ENCODE results near the gene CCT7. TPM values are rescaled to one million over a fixed set of nuclear protein-coding genes. Genes with fewer than 3 reads are reported as not detected.

CCT7 gene
- polyA plus RNA-seq, 2 of the 4 experiments (the other 2 are of a cell fraction): 685 to 850 TPM

- peak overlapping the region; percentile 95 for H3K4me2 ChIP-seq
- H3K4me1 ChIP-seq: peaks cover 18% of the 10 kb centered on the region; the same call in 2 of the 3 replicates
- ChIA-PET POLR2A (interaction anchor here (1.5 kb wide), 1 partner anchor 11 kb away, joined by 3 read pairs; no protein-coding TSS in a partner anchor), CTCF (interaction anchor here (1.0 to 8.9 kb wide), 24 partner anchors 9 to 245 kb away, joined by 3 to 107 read pairs (median 9); partner anchors contain the start of genes CCT7 and PRADC1)
- DNase-seq (ENCODE audit: low read depth in 1 of 2, low spot score in 1 of 2): peak; percentile 41 to 65
- WGBS (ENCODE audit: missing lambda C conversion rate): 18% methylated on average over 34 of the region's 34 CpGs
- TF ChIP-seq, protein P1, sequence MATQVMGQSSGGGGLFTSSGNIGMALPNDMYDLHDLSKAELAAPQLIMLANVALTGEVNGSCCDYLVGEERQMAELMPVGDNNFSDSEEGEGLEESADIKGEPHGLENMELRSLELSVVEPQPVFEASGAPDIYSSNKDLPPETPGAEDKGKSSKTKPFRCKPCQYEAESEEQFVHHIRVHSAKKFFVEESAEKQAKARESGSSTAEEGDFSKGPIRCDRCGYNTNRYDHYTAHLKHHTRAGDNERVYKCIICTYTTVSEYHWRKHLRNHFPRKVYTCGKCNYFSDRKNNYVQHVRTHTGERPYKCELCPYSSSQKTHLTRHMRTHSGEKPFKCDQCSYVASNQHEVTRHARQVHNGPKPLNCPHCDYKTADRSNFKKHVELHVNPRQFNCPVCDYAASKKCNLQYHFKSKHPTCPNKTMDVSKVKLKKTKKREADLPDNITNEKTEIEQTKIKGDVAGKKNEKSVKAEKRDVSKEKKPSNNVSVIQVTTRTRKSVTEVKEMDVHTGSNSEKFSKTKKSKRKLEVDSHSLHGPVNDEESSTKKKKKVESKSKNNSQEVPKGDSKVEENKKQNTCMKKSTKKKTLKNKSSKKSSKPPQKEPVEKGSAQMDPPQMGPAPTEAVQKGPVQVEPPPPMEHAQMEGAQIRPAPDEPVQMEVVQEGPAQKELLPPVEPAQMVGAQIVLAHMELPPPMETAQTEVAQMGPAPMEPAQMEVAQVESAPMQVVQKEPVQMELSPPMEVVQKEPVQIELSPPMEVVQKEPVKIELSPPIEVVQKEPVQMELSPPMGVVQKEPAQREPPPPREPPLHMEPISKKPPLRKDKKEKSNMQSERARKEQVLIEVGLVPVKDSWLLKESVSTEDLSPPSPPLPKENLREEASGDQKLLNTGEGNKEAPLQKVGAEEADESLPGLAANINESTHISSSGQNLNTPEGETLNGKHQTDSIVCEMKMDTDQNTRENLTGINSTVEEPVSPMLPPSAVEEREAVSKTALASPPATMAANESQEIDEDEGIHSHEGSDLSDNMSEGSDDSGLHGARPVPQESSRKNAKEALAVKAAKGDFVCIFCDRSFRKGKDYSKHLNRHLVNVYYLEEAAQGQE (IDR thresholded peaks at IDR 0.05): peak; percentile 97
- TF ChIP-seq EHMT2 (IDR thresholded peaks at IDR 0.05; ENCODE audit: low read depth) (peak; percentile 82), CTCF (IDR thresholded peaks at IDR 0.05) (no peak)
- no peak overlapping the region for H3K27ac ChIP-seq
- H3K4me3 ChIP-seq: peak overlapping the region; percentile 58
- H3K9me3 ChIP-seq: peaks cover 5% of the 10 kb centered on the region; the same call in 2 of the 3 replicates
- no peak for FAIRE-seq
- peak; percentile 23 to 53; a peak in 5 of 6 replicates for ATAC-seq
Measured at GRCh38 chr2:73291093-73291460, 57.0 kb downstream of the CCT7 start.

GRCh38 chr2:73291461-73292315 lies 57.6 kb downstream of the CCT7 start:
- ChIA-PET POLR2A (no interaction called here), CTCF (interaction anchor here (0.6 to 8.9 kb wide), 16 partner anchors 8 to 314 kb away, joined by 3 to 107 read pairs (median 10); partner anchors contain the start of genes CCT7 and PRADC1)
- no peak overlapping the region for H3K27ac ChIP-seq
- H3K4me3 ChIP-seq: peak overlapping the region; percentile 58
- H3K4me1 ChIP-seq: peaks cover 18% of the 10 kb centered on the region; the same call in 2 of the 3 replicates
- 34% methylated on average over 69 of the region's 82 CpGs for WGBS (ENCODE audit: missing lambda C conversion rate)
- DNase-seq (ENCODE audit: low read depth in 1 of 2, low spot score in 1 of 2): peak; percentile 46 to 49
- peak overlapping the region; percentile 95 for H3K4me2 ChIP-seq
- peak; percentile 30 to 59 for ATAC-seq
- no peak for FAIRE-seq
- TF ChIP-seq, protein P1 (IDR thresholded peaks at IDR 0.05): peak; percentile 30; the same call in 1 of the 2 replicates
- no peak for TF ChIP-seq CBX8 (IDR thresholded peaks at IDR 0.05)
- TF ChIP-seq, protein P2, sequence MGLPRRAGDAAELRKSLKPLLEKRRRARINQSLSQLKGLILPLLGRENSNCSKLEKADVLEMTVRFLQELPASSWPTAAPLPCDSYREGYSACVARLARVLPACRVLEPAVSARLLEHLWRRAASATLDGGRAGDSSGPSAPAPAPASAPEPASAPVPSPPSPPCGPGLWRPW (IDR thresholded peaks at IDR 0.05): no peak
- H3K9me3 ChIP-seq: peaks cover 5% of the 10 kb centered on the region; the same call in 2 of the 3 replicates

DNA sequence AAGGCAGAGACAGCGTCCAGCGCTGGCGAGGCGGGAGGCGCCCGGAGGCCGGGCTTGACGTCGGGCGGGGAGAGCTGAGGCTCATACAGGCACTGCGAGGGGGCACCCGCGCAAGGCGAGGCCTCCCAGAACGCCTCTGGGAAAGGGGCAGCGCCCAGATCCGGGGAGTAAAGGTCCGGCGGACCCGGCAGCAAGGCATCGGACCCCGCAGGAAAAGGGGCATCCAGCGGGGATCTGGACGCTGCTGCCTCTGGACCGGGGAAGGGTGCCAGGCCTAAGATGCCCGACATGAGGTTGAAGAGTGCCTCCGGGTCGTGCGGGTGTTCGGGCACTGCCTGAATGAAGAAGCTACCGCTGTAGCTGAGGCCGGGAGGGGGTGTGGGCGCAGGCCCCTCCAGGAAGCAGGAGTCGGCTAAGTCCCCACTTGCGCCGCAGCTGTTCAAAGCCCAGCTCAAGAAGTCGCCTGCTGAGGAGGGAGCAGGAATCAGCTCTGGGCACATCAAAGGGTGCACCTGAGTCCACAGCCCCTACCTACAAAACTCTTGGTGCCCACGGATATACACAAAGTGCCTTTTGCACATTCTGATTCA lies 58.3 kb downstream of the CCT7 start:
- whole genome bisulfite sequencing (ENCODE audit: missing lambda C conversion rate): 0% methylated on average over 5 of the region's 38 CpGs
- ATAC-seq (peak in 1 of 2 experiments; percentile 17; a peak in 3 of 6 replicates), DNase-seq (ENCODE audit: low read depth in 1 of 2, low spot score in 1 of 2) (no peak), FAIRE-seq (no peak)
- peaks cover 5% of the 10 kb centered on the region; the same call in 2 of the 3 replicates for H3K9me3 ChIP-seq
- ChIA-PET POLR2A (no interaction called here), CTCF (interaction anchor here (0.9 to 8.9 kb wide), 10 partner anchors 8 to 115 kb away, joined by 3 to 107 read pairs (median 8); partner anchors contain the start of genes CCT7 and PRADC1)
- TF ChIP-seq CBX2 (IDR thresholded peaks at IDR 0.05; ENCODE audit: borderline replicate concordance, low read depth): no peak
- TF ChIP-seq, protein P3, sequence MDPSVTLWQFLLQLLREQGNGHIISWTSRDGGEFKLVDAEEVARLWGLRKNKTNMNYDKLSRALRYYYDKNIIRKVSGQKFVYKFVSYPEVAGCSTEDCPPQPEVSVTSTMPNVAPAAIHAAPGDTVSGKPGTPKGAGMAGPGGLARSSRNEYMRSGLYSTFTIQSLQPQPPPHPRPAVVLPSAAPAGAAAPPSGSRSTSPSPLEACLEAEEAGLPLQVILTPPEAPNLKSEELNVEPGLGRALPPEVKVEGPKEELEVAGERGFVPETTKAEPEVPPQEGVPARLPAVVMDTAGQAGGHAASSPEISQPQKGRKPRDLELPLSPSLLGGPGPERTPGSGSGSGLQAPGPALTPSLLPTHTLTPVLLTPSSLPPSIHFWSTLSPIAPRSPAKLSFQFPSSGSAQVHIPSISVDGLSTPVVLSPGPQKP (IDR thresholded peaks at IDR 0.05; ENCODE audit: low read depth, low read length): no peak
- no peak for TF ChIP-seq HOXA7 (CRISPR knock-in tag; IDR thresholded peaks at IDR 0.05)
- TF ChIP-seq EHF (CRISPR knock-in tag; IDR thresholded peaks at IDR 0.05): no peak
- no peak for TF ChIP-seq GATA3 (IDR thresholded peaks at IDR 0.05; ENCODE audit: borderline replicate concordance)
- no peak for TF ChIP-seq CEBPB (IDR thresholded peaks at IDR 0.05)
- no peak for TF ChIP-seq POLR2A (IDR thresholded peaks at IDR 0.05; ENCODE audit: low read length)
- no peak for TF ChIP-seq ESRRA (IDR thresholded peaks at IDR 0.05; ENCODE audit: borderline replicate concordance, low read length)
- TF ChIP-seq BHLHE40 (IDR thresholded peaks at IDR 0.05; ENCODE audit: low read depth, low read length): no peak
- H3K4me1 ChIP-seq: peaks cover 18% of the 10 kb centered on the region; the same call in 2 of the 3 replicates
- H3K4me3 ChIP-seq: peak overlapping the region; percentile 58; the same call in 2 of the 3 replicates
- peak overlapping the region; percentile 95 for H3K4me2 ChIP-seq
- no peak overlapping the region for H3K27ac ChIP-seq
